Stimulated activated naive CD4-positive, alpha-beta T cell treated with Interleukin-2 at 50 U/mL for 16 hours (primary cell): Measurements from ENCODE around the gene HELB.

Experiments used
- DNase-seq: peaks from one replicate; lab custom pipeline; 2025; lab: John Stamatoyannopoulos, UW

HELB gene

GRCh38 chr12:66301944-66302826 lies at the start of gene HELB:
HELB (plus strand) TSS chr12:66302493; CDS start chr12:66302604, 111 bp downstream.
- peak; percentile 95 for DNase-seq

- no peak for DNase-seq
Measured at GRCh38 chr12:66252771-66253170, 49.5 kb upstream of the HELB start.

GRCh38 chr12:66255737-66256136 lies 46.6 kb upstream of the HELB start:
- DNase-seq: no peak

GRCh38 chr12:66258011-66258410 lies 44.3 kb upstream of the HELB start:
- DNase-seq: no peak

- DNase-seq: no peak
Measured at GRCh38 chr12:66262737-66263136, 39.6 kb upstream of the HELB start.

GRCh38 chr12:66268562-66268961 lies 33.7 kb upstream of the HELB start:
- no peak for DNase-seq

GRCh38 chr12:66269142-66269541 lies 33.2 kb upstream of the HELB start:
- no peak for DNase-seq

GRCh38 chr12:66269757-66270383 lies 32.4 kb upstream of the HELB start:
- no peak for DNase-seq

- no peak for DNase-seq
Measured at GRCh38 chr12:66270613-66271012, 31.7 kb upstream of the HELB start.

GRCh38 chr12:66272650-66273049 lies 29.6 kb upstream of the HELB start:
- no peak for DNase-seq

GRCh38 chr12:66273147-66273546 lies 29.1 kb upstream of the HELB start:
- no peak for DNase-seq

GRCh38 chr12:66275040-66275439 lies 27.3 kb upstream of the HELB start:
- no peak for DNase-seq

- DNase-seq: no peak
Measured at GRCh38 chr12:66279123-66279712, 23.1 kb upstream of the HELB start.

- no peak for DNase-seq
Measured at GRCh38 chr12:66280561-66280960, 21.7 kb upstream of the HELB start.

- DNase-seq: no peak
Measured at GRCh38 chr12:66282244-66282643, 20.0 kb upstream of the HELB start.

- DNase-seq: no peak
Measured at GRCh38 chr12:66287275-66287674, 15.0 kb upstream of the HELB start.

GRCh38 chr12:66288121-66288520 lies 14.2 kb upstream of the HELB start:
- DNase-seq: peak; percentile 44

GRCh38 chr12:66289485-66289884 lies 12.8 kb upstream of the HELB start:
- DNase-seq: no peak

GRCh38 chr12:66290716-66291200 lies 11.5 kb upstream of the HELB start:
- no peak for DNase-seq

GRCh38 chr12:66296176-66296683 lies 6.1 kb upstream of the HELB start:
- no peak for DNase-seq

- DNase-seq: no peak
Measured at GRCh38 chr12:66297080-66297479, 5.2 kb upstream of the HELB start.

GRCh38 chr12:66297923-66298322 lies 4.4 kb upstream of the HELB start:
- no peak for DNase-seq

- no peak for DNase-seq
Measured at GRCh38 chr12:66302827-66303169, 505 bp downstream of the HELB start.
